Measurements from ENCODE around the gene CCDC102B. TPM values are rescaled to one million over a fixed set of nuclear protein-coding genes. Genes with fewer than 3 reads are reported as not detected.
A peak's percentile ranks its signal among the peaks of the same experiment; 100 is the strongest.
"Not testable (repeated sequence)": the region's sequence is repeated elsewhere in the genome, so short reads cannot be mapped to it uniquely, and the experiment has no call there.

Gene CCDC102B
- total RNA-seq, 1 experiment from 2014 or later, result 5.2 TPM

DNA sequence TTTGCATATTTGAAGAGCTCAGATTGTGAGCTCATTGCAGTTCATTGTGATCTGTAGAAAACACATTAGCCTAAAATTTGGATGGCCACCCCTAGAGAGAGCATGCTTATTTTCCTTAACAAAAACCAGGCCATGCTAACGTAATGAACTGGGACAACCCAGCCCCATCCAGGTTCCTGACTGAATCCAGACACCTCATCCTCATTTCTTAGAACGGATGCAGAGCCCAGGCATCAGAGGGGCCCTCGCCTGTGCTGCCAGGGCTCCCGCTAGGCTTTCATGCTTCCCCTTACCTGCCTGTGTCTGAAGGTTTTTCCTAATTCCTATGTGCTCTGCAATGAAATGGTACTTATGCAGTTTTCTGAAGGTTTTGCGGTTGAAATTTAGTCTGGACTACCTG is 171.1 kb downstream of the CCDC102B start:
- DNase-seq (ENCODE audit: low read depth), result no peak

DNA sequence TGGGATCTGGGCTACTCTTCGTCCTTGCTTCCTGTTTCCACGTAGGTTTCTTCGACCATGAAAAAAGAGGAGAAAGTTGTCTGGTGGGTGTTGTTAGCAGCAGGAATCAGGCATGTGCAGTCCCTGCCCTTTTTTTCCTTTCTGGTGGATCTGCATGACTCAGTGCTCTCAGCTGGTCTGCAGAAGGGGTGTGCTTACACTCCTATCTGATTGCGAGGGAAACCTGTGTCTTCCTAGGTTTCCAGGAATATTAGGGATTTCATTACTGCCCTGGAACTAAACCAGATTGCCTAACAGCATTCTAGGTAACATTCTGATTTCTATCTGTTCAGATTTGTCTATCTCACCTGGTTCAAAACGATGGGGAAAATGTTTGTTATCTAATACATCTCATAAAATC is 174.3 kb downstream of the CCDC102B start:
- DNase-seq (ENCODE audit: low read depth), result no peak

DNA sequence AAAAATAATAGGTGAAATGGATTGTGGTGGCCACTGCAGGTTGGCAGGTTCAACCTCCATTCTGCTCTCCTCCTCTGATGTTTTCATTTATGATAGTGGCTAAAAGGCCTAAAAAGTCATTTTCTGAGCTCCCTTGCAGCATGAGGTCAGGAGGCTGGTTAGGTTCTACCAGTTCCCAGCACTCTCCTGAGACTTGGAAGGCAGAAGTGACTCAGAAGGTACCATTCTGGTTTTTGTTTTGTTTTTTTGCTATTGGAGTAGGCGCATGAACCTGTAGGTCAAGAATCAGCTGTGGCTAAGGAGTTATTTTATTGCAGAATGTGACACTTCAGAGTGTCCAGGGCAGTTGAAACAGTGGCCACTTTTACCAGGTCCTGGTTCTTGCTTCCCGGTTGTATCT is 181.9 kb downstream of the CCDC102B start:
- no peak for DNase-seq (ENCODE audit: low read depth)

DNA sequence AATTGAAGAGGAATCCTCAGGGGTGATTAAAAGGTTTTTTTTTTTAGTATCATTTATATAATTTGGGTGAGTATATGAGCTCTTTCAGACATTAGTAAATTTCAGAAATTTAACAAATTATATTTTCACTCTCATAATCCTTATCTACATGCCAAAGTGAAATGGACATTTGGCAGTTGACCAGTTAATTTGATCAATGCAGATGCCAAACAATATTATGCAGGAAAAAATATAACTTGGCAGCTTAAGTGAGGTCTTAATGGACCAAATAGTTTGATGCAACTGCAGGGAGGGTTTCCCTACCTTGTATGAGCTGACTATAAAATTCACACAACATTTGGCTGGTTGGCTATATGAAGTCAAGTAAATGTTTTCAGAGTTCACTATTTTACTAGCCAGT is 185.2 kb downstream of the CCDC102B start:
- DNase-seq (ENCODE audit: low read depth), result no peak

DNA sequence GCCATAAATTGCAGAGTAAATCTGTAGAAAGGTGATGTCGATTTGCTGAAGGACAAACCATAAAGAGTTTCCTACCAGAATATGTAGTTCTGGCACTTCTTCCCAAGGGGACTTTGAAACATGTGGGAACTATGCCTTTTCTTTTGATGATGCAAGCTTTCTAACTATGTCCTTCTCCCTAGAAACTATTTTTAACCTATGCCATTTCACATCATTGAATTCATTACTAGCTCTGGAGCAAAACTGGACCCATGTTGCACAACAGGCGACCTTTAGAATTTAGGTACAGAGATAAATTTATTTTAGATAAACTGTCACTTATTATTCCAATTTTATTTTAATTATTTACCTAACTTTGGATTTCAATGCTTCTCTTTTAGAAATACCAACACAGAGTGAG is 186.5 kb downstream of the CCDC102B start:
- no peak for DNase-seq (ENCODE audit: low read depth)

DNA sequence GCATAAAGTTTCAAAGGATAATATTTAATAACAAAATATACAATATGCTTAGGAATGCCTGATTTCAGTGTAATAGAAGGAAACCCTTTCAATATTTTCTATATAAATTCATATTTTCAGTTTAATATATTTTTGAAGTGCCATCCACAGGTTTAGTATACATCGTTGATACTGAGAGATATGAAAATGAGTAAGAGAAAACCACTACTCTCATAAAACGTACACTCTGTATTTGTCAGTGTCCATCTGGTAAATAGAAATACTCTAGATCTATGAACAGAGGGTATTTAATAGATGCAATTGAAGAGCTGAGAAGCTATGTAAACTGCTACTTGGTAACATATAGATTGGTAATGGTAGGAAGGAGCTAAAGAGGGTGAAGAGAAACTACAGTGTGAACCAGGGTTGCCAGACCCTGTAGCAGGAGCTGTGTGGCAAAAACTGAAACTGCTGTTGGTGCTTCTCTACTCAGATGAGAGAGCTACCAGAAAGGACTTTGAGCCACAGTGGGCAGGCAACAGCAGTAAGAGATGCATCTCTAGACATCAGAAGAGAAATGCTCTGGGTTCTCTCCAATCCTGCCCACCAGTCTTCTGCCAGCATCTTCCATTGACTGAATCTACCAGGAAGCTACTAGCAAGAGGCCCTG is 187.4 kb downstream of the CCDC102B start:
- DNase-seq (ENCODE audit: low read depth), result no peak

DNA sequence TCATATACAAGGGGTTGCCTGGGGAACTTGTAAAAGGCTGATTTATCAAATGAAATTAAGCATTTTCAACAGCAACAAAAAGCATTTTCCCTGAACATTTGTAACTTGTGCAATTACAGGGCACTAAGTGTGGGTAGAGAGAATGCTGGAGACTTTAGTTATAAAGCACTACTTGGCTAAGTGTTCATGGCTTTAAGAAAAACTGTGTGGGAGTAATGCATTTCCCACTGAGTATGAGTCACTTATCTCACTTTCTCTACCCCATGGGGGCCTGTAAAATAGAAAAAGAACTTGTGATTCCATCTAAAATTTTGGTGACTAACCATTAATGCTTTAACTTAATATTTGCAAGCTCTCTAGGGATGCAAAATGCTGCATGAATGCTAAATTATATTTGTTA is 193.4 kb downstream of the CCDC102B start:
- DNase-seq (ENCODE audit: low read depth), result peak; percentile 10

DNA sequence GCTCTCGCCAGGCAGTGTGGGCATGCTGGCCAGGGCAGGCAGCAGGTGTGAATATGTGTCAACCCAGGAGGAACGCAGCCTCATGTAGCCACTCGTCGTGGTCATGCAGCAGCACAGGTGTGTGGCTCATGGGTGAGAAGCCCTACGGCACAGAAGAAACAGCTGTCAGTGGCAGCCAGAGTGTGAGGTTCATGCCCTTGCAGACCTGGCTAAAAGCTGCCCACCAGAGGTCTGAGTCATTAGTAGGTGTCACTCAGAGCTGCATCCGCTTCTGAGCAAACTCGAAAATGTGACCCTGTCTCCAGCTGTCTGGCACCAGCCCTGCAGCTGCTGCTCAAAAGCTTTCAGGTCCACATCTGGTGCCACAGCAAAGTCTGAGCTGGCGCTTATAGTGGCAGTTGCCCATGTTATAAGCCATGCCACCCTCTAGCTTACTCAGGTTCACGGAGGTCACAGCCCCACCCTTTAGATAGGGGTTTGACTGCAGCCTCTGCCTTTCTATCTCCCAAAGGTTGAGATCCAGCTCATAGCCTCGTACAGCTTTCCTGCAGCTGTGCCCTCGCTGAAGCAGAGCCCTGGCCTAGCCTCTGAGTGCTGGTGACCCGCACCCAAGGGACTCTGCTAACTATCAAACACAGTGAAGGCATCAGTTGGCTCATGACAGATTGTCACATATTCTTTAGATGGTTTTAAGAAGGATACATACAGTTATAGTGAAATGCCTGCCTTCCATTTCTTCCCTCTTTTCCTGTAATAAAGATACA is 195.0 kb downstream of the CCDC102B start:
- no peak for DNase-seq (ENCODE audit: low read depth)

DNA sequence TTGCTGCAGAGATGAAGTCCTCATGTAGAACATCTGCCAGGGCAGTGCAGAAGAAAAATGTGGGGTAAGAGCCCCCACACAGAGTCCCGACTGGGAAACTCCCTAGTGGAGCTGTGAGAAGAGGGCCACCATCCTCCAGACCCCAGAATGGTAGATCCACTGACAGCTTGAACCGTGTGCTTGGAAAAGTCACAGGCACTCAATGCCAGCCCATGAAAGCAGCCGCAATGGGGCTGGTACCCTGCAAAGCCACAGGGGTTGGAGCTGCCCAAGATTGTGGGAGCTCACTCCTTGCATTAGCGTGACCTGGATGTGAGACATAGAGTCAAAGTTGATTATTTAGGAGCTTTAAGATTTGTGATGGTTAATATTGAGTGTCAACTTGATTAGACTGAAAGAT is 197.8 kb downstream of the CCDC102B start:
- DNase-seq (ENCODE audit: low read depth), result no peak

DNA sequence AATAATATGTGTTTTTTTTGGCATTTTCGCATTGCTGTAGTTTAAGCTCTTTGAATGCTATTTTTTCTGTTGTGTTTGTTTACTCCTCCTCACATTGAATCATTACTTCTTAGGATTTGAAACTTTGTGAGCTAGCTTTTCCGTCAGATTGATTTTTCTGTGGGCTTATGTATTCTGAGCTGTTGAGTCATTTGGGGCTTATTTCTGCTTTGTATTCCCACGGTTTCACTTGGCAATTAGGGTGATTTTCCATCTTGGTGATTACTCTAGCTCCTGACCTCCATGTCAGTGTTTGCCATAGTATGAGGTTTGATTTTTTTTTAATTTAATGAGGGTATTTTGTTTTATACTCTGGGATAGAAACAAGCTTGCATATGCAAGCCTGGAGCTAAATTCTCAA is 200.0 kb downstream of the CCDC102B start:
- DNase-seq (ENCODE audit: low read depth), result no peak

DNA sequence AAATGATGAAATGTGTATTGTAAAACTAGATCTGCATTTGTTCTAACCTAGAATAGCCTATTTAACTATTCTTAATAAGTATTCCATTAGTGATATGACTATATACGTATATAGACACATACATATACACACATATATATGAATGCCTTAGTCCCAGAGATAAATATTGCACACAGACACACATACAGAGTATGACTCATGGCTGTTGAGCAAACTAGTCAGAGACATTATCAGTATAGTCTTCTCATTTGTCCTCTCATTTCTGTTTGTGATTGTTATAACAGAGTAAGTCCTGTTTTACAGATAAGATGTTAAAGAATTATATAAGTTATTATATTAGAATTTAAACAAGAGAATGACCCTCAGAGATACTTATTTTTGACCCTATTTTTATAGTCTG is 202.5 kb downstream of the CCDC102B start:
- DNase-seq (ENCODE audit: low read depth), result no peak

DNA sequence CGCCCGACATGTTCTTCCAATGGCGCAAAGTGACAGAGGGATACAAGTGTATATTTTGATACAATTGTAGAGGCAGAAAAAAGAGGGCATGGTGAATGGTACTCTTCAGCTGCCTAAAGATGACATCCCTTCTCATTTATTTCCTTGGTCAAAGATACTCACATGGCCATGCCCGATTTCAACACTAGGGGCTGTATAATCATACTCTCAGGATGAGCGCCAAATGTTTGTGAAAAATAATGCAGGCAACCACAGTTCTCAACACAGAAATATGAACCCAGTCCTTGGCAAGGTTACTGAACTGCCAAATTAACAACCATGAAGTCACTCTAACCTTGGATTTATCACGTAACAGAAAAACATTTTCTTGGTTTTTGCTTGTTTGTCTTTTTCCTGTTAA is 204.4 kb downstream of the CCDC102B start:
- DNase-seq (ENCODE audit: low read depth), result no peak

DNA sequence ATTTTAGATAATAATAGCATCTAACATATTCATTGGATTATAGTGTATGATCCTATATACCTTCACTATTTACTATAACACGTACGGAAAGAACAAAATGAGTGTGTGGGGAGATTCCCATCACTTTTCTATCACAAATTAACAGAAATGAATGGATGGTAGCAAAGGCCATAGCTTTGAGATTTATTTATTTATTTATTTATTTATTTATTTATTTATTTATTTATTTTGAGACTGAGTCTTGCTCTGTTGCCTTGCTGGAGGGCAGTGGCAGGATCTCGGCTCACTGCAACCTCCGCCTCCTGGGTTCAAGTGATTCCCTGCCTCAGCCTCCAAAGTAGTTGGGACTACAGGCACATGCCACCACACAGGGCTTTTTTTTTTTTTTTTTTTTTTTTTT is 208.3 kb downstream of the CCDC102B start:
- not testable (repeated sequence) for DNase-seq (ENCODE audit: low read depth)

DNA sequence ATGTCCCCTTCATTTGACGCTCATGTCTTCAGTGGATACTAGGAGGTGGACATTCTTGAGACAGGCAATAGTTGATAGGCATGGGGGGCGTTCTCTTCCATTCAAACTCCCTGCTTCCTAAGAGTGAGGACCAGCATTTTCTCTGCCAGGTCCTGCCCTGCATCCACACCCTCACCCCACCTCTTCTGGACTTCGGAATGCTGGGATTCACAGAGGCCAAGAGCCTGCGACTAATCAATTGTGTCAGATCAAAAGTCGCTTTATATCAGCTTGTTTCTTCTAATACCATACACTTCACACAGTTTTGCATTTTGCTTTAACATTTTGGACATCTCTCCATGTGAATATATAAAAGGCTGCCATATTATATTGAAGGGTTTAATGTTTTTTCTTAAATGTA is 210.7 kb downstream of the CCDC102B start:
- DNase-seq (ENCODE audit: low read depth), result no peak

DNA sequence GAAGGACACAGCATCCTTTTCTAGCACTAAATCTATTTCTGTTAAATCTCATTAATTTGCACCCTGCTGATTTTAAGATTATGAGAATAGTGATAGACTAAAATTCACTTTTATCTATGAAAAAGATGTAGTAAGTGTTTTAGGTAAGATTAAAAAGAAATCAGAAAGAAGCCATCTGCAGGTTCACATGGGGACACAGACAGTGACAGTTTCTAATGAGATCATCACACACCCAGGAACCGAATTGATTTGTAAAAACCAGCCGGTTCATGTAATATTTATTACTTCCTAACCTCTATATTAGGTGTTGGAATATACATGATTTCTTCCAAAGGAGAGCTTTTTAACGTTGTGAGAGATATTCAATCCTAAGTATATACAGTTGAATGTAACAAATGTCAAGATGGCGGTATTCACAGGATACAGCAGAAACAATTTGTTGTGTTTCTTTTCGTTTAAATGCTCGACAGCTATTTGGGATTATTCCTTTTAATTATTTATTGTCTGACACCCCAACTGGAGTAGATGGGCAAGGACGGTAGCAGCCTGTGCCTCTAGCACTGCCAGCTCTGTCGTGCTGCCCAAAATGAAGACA is 223.4 kb downstream of the CCDC102B start:
- DNase-seq (ENCODE audit: low read depth), result no peak

DNA sequence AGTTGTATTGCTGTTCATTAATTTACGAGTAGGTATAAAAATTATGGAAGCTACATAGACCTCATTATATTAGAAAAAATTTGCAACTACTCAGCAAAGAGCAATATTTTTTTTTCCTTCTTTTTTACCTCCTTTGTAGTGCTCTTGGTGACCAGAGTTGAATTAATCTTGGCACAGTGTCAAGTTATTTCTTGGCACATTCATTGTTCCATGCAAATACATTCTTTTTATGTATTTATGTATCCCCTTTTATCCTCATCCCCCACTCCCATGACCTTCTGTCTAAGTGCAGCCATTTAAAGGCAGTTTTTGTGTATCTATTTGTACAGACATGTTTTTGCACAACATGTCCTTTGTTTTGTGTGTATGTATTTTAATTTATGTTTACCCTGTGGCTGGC is 224.5 kb downstream of the CCDC102B start:
- DNase-seq (ENCODE audit: low read depth), result no peak

DNA sequence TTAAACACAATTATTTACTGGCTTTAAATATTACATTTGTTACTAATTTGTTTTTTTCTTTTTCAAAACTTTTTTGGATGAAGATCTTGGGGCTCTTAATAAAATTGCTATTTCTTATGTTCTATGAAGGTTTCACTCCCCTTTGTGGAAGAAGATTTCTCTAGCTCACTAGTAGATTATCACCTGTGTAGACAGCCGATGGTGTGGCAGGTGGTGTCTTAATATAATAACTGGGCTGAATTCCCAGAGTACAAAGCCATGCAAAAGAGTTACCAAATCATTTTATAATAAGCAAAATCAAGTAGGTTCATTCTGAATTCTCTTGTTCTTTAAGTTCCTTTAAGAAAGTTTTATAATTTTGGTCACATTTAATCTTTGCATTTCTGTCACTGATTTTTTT is 233.7 kb downstream of the CCDC102B start:
- no peak for DNase-seq (ENCODE audit: low read depth)

DNA sequence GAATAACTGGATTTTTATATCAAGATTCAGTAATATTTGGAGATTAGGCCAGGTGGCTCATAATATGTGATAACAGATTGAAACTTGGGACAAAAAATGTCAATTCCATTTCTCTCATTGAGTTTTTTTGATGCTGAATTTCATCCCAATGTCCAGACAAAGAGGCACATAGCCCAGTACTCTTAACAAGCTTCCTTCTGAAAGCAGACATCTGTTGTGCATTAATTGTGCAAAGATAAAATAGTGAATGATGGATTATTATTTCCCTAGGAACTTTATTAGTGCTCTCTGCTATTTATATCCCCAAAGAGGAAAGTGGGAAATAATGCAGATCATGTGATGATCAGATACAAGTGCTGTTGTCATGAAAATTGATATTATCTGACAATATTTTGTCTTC is 234.1 kb downstream of the CCDC102B start:
- DNase-seq (ENCODE audit: low read depth), result no peak

DNA sequence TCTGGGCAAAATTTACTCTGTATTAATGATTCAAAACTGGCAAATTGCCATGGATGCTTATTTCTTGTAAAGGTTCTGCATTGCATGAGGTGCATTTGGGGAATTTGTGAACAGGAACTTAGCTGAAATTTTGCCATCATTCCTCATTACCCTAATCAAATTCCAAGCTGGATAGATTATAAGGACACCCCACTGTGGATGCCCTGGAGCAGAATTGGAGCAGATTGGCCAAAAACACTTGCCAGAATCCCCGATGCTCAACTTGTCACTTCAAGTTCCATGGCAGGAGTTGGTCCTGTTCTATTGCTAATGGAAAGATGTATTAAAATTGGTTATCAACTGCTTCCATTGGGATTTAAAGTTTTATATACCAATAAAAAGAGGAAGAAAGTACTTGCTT is 237.9 kb downstream of the CCDC102B start:
- DNase-seq (ENCODE audit: low read depth), result no peak

DNA sequence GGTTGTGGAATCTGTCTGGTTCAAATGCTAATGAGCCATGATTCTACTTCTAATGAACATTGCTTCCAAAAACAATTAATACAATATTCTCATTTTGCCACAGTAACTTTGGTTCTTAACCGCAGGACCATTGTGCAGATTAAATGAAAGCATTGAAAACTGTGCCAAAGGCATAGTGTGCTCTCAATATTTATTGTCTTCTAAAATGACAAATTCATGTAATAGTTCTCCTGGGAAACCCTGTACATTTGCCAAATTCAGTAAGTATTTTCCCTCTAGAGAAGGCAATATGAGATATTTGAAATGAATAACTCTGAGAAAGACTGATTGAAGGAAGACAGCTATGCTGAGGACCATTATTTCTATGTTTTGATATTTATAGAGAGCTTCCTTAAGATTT is 246.3 kb downstream of the CCDC102B start:
- no peak for DNase-seq (ENCODE audit: low read depth)

DNA sequence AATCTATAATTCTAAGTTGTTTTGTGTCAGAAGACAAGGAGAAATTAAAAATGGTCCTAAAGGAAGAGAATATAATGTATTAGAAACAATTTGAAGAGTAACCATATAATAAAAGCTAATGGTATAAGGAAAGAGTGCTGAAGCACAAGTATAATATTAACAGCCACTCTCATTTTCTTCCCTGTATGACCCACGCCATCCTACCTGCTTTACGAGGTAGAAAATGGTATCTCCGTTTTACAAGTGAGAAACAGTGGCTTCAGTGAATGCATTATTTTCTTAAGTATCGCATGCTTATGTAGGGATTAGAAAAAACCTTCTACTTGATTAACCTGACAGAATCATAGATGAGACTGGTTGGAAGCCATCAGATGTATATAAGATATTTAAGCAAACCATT is 266.2 kb downstream of the CCDC102B start:
- no peak for DNase-seq (ENCODE audit: low read depth)

DNA sequence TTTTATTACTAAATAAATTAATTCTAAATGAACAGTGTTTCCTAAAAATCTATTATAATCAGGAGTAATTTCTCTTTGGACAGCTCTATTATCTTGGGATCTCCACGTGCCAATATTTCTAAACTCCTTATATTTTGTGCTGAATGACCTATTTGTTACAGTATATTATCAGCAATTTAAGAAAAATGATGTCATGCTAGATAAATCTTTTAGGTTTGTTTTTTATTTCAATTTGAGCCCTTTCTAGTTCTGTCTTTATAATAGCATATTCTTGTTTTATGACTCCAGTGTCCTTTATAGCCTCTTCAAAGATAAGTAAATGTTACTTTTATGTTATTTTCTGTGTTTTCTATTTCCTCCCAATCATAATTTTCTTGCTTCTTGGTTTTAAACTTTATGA is 269.2 kb downstream of the CCDC102B start:
- DNase-seq (ENCODE audit: low read depth), result no peak

DNA sequence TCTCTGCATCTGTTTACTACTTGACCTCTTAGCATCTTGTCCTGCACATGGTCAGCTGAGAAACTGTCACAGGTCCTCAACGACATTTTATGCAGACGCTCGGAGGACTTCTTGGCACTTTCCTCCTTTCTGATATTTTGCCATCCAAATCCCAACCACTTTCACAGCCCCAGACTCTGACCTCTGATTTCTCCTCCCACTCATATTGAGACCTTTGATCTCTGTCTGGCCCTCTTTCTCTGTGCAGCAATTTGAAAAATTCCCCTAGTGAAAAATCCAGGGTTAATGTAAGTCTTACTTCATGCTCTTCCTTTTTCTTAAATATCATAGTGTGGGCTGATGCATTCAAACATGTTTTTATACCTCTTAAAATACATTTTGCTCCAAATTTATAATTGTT is 273.8 kb downstream of the CCDC102B start:
- DNase-seq (ENCODE audit: low read depth), result no peak

All from M059J (cell line).